Activated CD8-positive, alpha-beta memory T cell treated with anti-CD3 and anti-CD28 coated beads, Interleukin-2, amount 50 U/mL, for 1 hour (primary cell): ENCODE data around the gene FYTTD1.
"Not testable (repeated sequence)": the region's sequence is repeated elsewhere in the genome, so short reads cannot be mapped to it uniquely, and the experiment has no call there.

ENCODE experiments used
- DNase-seq: peaks from one replicate; pipeline ENCODE4 v3.0.0-alpha.2; 2020; ENCODE audit errors: extremely low read depth

The FYTTD1 gene, protein sequence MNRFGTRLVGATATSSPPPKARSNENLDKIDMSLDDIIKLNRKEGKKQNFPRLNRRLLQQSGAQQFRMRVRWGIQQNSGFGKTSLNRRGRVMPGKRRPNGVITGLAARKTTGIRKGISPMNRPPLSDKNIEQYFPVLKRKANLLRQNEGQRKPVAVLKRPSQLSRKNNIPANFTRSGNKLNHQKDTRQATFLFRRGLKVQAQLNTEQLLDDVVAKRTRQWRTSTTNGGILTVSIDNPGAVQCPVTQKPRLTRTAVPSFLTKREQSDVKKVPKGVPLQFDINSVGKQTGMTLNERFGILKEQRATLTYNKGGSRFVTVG

DNA sequence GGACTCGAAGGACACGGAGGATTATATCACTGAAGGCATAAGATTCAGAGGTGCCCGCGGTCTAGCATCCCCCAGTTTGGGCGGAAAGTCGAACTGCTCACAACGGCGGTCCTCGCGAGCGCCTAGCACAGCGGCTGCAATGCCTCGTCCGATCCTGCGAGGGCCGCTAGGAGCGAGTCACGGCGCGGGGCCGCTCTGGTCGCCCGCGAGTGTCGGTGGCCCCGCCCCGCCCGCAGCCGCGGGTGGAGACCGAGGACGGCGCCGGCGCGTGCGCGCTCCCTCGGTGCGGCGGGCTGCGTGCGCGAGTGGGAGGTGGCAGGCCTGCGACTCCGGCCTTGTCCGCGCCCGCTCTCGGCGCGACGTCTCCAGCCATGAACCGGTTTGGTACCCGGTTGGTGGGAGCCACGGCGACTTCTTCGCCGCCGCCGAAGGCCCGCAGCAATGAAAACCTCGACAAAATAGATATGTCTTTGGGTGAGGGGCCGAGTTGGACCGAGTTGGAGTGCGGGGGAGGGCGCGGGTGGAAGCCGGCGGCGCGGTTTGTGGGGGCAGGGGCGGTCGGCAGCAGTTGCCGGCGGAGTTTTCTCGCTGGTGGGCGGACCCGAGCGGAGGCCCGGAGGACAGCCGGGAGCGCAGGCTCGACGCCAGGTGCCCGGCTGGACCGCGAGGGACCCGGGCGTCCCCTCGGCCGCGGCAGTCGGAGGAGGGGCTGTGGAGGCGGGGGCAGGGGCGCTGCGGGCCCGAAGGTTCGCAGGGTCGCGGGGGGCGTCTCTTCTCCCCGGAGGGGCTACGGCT, at the start of gene FYTTD1:
TSS of gene FYTTD1 (plus strand) at position 283 of the 795 bp plus-strand sequence. CDS start at position 372, 89 bp downstream.
- DNase-seq, result peak; percentile 59

DNA sequence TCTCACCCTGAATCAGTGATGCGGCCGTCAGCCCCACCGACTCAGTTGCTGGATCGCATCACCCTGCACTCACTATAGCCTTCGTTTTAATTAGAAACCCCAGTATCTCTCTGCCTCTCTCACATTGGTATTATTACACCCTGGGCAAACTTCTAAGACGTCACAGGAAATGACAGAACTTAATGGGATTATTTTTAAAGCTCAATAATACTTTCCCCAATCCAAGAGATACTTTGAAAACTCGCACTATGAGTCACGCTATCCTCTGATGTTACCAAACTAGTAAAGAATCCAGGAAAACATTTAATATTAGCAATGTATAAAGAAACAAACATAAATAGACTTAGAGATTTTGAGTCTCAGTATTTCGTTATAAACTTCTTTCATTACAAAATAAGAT, 49.6 kb upstream of the FYTTD1 start:
- no peak for DNase-seq

DNA sequence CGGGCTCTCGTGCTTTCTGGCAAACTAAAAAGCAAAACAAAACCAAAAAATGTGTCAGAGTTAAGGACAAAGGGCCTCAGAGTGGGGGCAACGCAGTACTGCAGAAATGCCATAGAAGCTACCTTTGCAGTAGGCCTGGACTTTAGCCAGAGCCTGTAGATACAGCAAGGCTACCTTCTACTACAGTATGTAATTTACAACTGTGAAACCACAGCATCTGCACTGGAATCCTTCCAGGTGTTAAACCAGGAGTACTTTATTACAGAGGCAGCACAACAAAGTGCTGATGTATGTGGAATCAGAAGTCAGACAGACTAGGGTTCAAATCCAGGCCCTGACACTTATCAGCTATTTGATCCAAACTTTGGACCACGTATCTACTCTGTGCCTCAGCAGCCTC, 47.8 kb upstream of the FYTTD1 start:
- no peak for DNase-seq

DNA sequence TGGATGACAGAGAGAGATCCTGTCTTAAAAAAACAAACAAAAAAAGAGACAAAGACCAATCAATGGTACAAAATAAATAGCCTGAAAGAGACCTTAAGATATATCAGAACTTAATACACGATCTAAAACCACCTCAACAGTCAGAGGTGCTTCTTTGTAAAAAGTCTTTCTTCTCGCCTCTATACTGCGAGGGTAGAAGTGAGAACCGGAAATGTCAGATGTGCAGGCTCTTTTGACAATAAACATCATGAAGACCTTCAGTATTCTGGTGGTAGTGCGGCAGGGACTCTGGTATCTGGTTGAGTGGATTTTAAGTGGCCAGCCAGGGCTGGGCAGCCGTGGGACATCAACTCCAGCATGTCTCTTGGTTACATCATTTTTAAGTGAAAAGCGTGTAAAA, 43.0 kb upstream of the FYTTD1 start:
- DNase-seq, result no peak

DNA sequence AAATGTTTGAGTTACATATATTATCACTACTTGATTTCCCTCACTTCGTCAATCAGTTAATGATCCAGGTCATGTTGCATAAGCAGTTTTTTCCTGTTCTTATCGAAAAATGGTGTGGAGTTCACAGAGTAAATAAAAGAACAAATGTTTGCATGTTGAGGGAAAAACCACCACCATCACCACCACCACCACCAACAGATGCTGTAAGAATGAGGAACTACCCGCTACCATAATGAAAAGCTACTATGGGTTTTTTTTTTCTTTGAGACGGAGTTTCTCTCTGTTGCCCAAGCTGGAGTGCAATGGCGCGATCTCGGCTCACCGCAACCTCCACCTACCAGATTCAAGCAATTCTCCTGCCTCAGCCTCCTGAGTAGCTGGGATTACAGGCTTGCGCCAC, 40.5 kb upstream of the FYTTD1 start:
- DNase-seq, result no peak

DNA sequence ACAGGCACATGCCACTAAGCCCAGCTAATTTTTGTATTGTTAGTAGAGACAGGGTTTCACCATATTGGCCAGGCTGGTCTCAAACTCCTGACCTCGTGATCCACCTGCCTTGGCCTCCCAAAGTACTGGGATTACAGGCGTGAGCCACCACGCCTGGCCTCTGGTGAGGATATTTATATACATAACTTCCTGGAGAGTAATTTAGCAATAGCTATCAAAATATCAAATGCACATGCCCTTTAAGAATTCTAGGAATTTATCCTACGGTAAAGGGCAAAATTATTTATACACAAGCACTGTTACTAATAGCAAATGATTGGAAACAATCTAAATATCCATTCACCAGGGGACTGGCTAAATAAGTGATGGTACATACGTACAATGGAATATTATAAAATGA, 38.7 kb upstream of the FYTTD1 start:
- DNase-seq, result not testable (repeated sequence)

DNA sequence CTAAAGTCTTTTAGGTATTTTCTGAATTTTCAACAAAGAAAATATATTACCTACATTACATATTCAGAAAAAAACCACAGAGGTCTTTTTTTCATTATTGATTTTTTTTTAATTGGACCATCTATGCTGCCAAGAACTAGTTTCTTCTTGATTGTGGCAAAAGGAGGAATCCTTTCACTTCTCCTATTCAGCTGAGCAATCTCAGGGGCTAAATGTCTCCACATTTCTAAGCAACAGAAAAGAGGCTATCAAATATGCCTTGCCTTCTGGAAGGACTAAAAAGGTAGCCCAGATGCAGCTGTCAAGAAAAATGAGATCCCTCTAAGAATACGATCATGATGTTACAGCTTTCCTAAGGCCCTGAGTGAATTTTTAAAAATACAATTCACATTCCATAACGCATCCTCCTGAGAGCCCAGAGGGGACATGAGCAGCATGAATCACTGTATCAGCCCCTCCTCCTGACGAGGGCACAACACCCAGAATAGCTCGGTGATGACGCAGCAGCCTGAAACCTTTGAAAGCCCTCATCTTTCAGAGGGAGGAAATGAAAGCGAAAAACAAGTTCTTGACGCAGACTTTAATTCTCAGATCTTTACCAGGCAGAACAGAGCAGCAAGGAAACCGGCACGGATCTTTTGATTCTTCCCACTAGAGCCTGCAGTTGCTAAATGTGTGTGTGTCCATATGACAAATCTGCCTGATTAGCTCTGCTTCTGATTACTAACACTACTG, 37.5 kb upstream of the FYTTD1 start:
- DNase-seq, result peak; percentile 85

DNA sequence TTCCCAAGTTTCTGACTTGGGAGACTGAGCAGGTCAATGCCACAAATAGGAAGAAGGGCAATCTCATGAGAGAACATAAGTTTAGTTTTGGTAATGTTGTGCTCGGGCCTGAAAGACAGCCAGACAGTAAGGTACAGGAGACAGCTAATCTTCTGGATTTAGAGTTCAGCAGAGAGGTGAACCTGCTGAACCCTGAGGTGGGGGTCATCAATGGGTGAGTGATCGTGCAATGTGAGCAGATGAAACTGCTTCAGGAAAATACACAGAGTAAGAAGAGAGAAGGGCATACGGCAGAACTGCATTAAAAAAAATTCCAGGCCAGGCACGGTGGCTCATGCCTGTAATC, 36.2 kb upstream of the FYTTD1 start:
- DNase-seq, result no peak

DNA sequence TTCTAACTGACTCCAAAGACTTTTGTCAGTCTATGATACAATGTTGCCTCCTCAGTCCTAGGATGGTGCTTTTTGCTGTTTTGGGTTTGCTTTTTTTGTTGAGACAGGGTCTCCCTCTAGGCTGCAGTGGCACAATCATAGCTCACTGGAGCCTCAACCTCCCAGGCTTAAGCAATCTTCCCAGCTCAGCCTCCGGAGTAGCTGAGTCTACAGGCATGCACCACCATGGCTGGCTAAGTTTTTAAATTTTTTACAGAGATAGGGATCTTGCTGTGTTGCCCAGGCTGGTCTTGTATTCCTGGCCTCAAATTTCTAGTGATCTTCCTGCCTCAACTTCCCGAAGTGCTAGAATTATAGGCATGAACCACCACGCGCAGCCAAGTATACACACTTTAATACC, 35.4 kb upstream of the FYTTD1 start:
- DNase-seq, result no peak

DNA sequence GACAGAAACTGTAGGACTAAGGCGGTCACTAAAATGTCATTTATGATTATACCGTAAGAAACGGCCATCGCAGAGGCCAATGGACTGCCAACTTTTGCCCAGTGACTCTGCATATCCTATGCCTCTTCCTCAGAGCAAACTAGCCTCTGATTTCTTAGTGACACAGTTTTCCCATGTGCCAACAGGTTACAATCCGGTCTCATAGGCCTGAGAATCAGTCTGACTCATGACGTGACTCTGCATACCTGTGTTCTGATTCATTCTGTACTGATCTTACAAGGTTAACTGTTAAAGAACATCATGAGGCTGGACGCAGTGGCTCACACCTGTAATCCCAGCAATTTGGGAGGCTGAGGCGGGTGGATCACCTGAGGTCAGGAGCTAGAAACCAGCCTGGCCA, 30.8 kb upstream of the FYTTD1 start:
- no peak for DNase-seq

DNA sequence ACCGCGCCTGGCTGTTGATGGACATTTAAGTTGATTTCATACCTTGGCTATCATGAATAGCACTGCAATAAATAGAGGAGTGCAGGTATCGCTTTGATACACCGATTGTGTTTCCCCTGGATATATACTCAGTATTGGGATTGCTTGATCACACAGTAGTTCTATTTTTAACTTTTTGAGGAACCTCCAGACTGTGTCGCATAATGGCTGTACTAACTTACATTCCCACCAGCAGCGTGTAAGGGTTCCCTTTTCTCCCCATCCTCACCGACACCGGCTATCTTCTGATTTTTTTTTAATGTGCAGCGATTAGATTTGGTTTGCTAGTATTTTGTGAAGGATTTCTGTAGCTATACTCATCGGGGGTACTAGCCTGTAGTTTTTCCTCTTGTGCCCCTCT, 29.0 kb upstream of the FYTTD1 start:
- DNase-seq, result no peak

DNA sequence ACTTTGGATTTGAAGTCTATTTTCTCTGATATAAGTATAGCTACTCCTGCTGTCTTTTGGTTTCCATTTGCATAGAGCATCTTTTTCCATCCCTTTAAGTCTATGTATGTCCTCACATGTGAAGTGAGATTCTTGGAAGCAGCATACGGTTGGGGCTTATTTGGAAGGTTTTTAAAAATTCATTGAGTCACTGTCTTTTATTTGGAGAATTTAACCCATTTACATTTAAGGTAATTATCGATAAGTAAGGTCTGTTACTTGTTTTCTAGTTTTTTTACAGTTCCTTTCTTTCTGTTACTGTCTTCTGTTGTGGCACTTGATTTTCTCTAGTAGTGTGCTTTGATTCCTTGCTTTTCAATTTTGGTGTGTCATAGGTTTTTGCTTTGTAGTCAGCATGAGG, 26.9 kb upstream of the FYTTD1 start:
- no peak for DNase-seq

DNA sequence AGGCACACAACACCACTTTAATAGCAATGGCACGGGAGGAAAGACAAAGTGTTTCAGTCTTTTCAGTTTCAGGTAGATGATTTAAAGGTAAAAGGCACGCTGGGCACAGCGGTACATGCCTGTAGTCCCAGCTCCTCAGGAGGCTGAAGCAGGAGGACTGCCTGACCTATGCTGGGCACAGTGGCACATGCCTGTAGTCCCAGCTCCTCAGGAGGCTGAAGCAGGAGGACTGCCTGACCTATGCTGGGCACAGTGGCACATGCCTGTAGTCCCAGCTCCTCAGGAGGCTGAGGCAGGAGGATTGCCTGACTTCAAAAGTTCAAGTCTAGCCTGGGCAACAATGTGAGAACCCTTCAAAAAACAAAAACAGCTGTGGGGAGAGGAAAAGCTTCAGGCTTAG, 21.8 kb upstream of the FYTTD1 start:
- DNase-seq, result not testable (repeated sequence)

DNA sequence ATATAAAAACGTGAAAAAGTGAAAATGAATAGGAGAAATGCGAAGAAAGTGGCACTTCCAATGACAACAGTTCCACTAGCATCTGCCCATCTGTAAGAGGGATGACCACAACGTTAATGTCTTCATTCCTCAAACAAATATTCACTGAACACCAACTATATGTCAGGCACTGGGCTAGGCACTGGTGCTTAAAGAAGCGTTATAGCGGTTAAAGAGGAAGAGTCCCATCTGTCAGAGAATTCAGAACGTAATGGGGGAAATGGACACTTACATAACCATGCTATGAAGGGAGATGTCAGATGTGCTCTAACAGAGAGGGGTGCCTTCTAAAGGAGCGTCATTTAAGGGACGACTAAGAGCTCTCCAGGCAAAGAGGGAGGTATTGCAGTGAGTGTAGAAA, 21.2 kb upstream of the FYTTD1 start:
- no peak for DNase-seq

DNA sequence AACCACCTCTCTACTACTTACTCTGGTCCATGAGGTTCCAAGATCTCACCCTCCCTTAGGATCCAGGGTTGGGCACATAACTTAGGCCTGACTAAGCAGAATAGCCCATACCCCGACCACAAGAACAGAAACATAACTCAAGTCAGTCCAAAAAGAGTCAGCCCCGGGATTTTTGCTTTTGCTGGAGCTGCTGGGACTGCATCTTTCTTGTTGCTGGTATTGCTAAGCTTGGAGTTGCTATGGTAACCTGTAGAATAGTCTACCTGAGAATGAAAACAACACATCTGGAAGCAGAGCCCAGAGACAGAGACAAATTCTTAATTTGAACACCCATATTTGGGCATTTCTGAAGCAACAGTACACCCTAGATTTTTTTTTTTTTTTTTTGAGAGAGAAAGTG, 19.5 kb upstream of the FYTTD1 start:
- DNase-seq, result no peak

DNA sequence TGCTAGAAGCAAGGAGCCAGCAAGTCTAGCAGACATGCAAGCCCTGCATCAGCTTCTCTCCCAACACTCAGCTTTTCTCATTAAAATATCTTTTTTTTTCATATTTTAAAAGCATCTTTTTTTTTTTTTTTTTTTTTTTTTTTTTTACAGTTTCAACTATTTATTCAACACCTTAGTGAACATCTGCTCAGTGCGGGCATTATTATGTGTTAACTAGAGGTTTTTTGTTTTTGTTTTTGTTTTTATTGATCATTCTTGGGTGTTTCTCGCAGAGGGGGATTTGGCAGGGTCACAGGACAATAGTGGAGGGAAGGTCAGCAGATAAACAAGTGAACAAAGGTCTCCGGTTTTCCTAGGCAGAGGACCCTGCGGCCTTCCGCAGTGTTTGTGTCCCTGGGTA, 18.9 kb upstream of the FYTTD1 start:
- not testable (repeated sequence) for DNase-seq

DNA sequence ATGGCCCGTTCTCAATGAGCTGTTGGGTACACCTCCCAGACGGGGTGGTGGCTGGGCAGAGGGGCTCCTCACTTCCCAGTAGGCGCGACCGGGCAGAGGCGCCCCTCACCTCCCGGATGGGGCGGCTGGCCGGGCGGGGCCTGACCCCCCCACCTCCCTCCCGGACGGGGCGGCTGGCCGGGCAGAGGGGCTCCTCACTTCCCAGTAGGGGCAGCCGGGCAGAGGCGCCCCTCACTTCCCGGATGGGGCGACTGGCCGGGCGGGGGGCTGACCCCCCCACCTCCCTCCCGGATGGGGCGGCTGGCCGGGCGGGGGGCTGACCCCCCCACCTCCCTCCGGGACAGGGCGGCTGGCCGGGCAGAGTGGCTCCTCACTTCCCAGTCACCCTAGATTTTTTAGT, 18.2 kb upstream of the FYTTD1 start:
- not testable (repeated sequence) for DNase-seq

DNA sequence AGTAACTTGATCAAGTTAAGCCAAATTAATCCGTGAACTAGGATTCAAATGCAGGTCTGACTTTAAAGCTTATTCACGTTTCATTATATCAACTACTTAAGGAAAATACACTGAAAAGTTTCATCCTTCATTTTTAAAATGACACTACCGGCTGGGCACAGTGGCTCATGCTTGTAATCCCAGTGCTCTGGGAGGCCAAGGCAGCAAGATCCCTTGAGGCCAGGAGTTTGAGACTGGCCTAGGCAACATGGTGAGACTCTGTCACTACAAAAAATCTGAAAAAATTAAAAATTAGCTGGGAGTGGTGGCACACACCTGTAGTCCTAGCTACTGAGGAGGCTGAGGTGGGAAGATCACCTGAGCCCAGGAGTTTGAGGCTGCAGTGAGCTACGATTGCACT, 16.6 kb upstream of the FYTTD1 start:
- no peak for DNase-seq

DNA sequence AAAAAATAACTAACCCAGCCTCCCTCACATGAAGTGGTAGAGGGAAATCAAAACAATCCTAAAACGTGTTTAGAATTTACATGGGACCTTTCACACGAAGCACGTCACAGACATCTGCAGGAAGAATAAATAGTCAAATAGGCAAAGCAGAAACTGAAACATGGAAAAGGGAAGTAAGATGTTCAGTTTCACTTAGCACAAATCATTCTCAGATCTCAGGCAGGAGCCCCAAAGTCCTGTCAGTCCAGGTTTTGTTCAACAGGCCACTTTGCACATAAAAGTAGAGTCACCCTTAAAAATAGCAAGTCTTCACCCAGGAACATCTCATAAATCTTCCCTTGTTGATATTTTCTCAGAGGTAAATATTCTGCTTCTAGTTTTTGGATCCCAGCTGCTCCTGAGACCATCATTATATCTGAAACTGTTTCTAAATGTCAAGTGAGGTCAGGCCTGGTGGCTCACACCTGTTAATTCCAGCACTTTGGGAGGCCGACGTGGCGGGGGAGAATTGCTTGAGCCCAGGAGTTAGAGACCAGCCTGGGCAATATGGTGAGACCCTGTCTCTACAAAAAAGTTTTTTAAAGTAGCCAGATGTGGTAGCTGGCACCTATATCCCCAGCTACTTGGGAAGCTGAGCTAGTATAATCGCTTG, 14.9 kb upstream of the FYTTD1 start:
- no peak for DNase-seq

DNA sequence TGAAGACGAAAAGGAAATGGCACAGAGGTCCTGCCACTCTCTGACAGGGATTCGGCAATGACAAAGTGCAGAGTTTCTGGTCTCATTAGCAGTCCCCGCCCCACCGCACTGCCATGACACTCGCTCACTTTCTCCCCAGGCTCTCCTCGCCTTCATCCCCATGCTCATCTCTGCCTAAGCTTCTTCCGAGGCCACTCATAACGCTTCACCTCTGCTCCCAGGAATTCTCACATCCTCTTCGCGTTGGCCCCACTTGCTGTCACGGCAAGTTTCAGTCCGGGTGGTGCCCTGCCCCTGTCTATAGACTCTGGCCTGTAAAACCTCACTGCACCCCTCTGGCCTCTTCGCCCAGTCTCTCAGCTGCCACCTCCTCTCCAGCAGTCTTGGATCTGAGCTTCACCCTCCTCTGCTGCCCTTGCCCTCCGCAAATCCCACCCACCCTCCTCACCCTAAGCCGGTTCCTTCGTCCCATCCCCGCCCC, 13.6 kb upstream of the FYTTD1 start:
- DNase-seq, result no peak

DNA sequence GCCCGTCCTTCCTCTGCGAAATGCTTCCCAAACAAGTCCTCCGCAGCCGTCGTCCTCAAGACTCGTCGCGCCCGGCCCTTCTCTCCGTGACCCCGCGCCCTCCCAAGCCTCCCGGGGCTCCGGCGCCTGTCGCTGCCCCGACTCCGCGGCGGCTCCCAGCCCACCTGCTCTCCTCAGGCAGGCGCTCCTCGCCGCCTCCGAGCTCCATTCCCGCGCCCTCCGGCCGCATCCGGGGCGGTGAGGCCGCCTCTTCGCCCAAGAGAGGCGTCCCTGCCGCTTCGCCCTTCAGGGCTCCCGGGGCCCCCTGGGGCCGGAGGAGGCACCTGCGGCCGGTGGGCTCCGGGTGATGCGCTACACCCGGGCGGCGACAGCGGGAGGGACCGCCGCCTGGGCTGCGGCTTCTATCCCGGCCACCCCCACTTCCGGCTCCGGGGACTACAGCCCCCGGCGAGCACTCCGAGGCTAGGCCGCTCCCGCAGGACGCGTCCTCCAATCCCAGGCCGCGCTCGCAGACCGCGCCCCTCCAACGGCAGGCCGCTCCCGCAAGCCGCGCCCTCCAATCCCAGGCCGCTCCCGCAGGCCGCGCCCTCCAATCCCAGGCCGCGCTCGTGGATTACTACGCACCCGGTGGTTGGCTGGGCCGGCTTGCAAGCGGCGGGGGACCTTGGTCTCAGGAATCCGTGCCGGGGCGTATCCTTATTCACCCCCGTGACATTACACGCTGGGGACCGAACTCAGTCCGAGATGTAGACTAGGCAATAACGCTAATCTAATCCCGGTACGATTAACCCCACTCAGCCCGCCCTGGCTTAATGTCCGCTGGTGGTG, 13.0 kb upstream of the FYTTD1 start, which contains the start of gene RUBCN:
TSS of gene RUBCN (minus strand) at position 414 of the 828 bp plus-strand sequence. CDS start at position 229, 185 bp downstream.
- peak; percentile 80 for DNase-seq
